DOHH2 (cell line): ENCODE results near the gene NKD1.

Source experiments
- H3F3A ChIP-seq: fragments of 200-600 bp; sonication (generic), shearing (Covaris generic); 2 replicates; pipeline ENCODE4 v1.6.0; 2016; ENCODE audit warnings: antibody characterized with exemption, mild to moderate bottlenecking; ENCODE audit not compliant: control insufficient read depth, insufficient read depth
- H3K27ac ChIP-seq: fragments of 200-600 bp; sonication (generic); 2 replicates; pipeline ENCODE4 v1.5.1; 2014; ENCODE audit warnings: low read depth, mild to moderate bottlenecking, low read length, moderate library complexity
- H3K27me3 ChIP-seq: fragments of 200-600 bp; sonication (generic); 2 replicates; pipeline ENCODE4 v1.6.1; 2014; ENCODE audit warnings: mild to moderate bottlenecking, low read length, mixed read lengths; ENCODE audit not compliant: control insufficient read depth
- H3K36me3 ChIP-seq: fragments of 200-600 bp; sonication (generic); 2 replicates; pipeline ENCODE4 v1.6.1; 2014; ENCODE audit warnings: mild to moderate bottlenecking, low read length, moderate library complexity, mixed read lengths; ENCODE audit not compliant: control insufficient read depth
- H3K4me1 ChIP-seq: fragments of 200-600 bp; sonication (generic); 2 replicates; pipeline ENCODE4 v1.6.1; 2014; ENCODE audit warnings: mild to moderate bottlenecking, low read length, mixed read lengths; ENCODE audit not compliant: control insufficient read depth
- H3K4me2 ChIP-seq: fragments of 200-600 bp; sonication (generic); 2 replicates; pipeline ENCODE4 v1.6.0; 2014; ENCODE audit warnings: mild to moderate bottlenecking, low read length, moderate library complexity
- H3K4me3 ChIP-seq: fragments of 200-600 bp; sonication (generic); 2 replicates; pipeline ENCODE4 v1.5.1; 2014; ENCODE audit warnings: mild to moderate bottlenecking, low read length, mixed read lengths
- H3K79me2 ChIP-seq: fragments of 200-600 bp; sonication (generic); 2 replicates; pipeline ENCODE4 v1.6.1; 2014; ENCODE audit warnings: mild to moderate bottlenecking, low read length, mixed read lengths; ENCODE audit not compliant: control insufficient read depth
- H3K9me2 ChIP-seq: fragments of 200-600 bp; sonication (generic); replicated peaks from 2 replicates; pipeline ENCODE4 v1.6.1; 2014; ENCODE audit warnings: mild to moderate bottlenecking, low read length, mixed read lengths; ENCODE audit not compliant: control insufficient read depth
- H3K9me3 ChIP-seq: fragments of 200-600 bp; sonication (generic); 2 replicates; pipeline ENCODE4 v1.6.1; 2014; ENCODE audit warnings: antibody characterized with exemption, low read length, mixed read lengths; ENCODE audit not compliant: control insufficient read depth, insufficient read depth
- H4K20me1 ChIP-seq: fragments of 200-600 bp; sonication (generic); 2 replicates; pipeline ENCODE4 v1.6.0; 2014; ENCODE audit warnings: low read depth, mild to moderate bottlenecking, antibody characterized with exemption, low read length, moderate library complexity; ENCODE audit not compliant: control insufficient read depth, insufficient read depth
- EZH2phosphoT487 ChIP-seq: fragments of 200-600 bp; sonication (generic); IDR thresholded peaks from 2 replicates; pipeline ENCODE4 v1.6.1; 2017; ENCODE audit warnings: borderline replicate concordance, mild to moderate bottlenecking, antibody characterized with exemption, low read length, moderate library complexity, mixed read lengths
- TF ChIP-seq, protein P1 (sequence below): fragments of 200-600 bp; sonication (generic); IDR thresholded peaks from one replicate; pipeline ENCODE4 v1.5.1; 2014; ENCODE audit warnings: antibody characterized with exemption, mild to moderate bottlenecking, low read depth, low read length; ENCODE audit not compliant: poor library complexity, severe bottlenecking

The NKD1 gene

DNA sequence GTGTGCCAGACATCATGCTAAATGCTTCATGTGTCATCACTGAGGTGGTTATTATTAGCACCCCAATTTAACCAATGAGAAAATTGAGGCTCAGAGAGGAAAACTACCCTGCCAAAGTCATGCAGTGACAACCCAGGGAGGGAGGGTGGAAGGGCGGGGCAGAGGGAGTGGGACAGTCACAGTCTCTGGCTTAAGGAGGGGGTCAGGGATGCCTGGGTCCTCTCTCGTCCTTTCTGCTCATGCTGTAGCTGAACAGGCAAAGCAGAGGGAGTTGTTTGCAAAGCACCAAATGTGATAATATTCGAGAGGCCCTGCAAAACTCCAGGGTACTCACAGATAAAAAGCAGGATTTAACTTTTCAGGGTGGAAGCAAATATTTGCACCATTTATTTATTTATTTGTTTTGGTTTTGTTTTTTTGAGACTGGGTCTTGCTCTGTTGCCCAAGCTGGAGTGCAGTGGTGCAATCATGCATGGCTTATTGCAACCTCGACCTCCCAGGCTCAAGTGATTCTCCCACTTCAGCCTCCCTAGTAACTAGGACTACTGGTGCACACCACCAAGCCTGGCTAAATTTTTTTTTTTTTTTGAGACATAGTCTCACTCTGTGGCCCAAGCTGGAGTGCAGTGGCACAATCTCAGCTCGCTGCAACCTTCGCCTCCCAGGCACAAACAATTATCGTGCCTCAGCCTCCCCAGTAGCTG lies 47.9 kb upstream of the NKD1 start:
- Histone ChIP-seq H3K27me3 (no peaks in the 10 kb centered on the region), H3K27ac (no peak overlapping the region), H3K9me3 (no peaks in the 10 kb centered on the region), H3K4me1 (no peaks in the 10 kb centered on the region), H3K79me2 (no peaks in the 10 kb centered on the region), H3F3A (no peaks in the 10 kb centered on the region), H3K36me3 (no peaks in the 10 kb centered on the region), H3K4me3 (no peak overlapping the region), H4K20me1 (no peaks in the 10 kb centered on the region), H3K9me2 (no peaks in the 10 kb centered on the region), H3K4me2 (no peak overlapping the region)
- TF ChIP-seq, protein P1, sequence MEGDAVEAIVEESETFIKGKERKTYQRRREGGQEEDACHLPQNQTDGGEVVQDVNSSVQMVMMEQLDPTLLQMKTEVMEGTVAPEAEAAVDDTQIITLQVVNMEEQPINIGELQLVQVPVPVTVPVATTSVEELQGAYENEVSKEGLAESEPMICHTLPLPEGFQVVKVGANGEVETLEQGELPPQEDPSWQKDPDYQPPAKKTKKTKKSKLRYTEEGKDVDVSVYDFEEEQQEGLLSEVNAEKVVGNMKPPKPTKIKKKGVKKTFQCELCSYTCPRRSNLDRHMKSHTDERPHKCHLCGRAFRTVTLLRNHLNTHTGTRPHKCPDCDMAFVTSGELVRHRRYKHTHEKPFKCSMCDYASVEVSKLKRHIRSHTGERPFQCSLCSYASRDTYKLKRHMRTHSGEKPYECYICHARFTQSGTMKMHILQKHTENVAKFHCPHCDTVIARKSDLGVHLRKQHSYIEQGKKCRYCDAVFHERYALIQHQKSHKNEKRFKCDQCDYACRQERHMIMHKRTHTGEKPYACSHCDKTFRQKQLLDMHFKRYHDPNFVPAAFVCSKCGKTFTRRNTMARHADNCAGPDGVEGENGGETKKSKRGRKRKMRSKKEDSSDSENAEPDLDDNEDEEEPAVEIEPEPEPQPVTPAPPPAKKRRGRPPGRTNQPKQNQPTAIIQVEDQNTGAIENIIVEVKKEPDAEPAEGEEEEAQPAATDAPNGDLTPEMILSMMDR, result no peak
- TF ChIP-seq EZH2phosphoT487, result no peak

DNA sequence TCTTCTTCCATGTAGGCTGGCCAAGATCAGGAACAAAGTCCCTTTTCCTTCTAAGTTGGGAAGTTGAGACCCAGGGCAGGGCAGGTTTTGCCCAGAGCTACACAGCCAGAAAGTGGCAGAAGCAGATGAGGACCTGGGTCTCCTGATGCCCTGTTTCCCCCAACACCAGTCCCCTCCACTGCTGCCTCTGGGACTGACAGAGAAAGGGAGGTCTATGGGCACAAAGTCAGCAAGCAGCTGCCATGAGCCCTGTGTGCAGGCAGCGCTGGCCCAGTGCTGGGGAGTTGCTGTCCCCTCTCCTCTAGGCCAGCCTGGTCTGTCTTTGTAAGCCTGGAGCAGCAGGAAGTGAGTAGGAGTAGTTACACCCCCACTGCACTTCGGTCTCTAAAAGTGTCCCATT lies 46.9 kb upstream of the NKD1 start:
- no peak overlapping the region for H3K27ac ChIP-seq
- H3K9me3 ChIP-seq, result no peaks in the 10 kb centered on the region
- no peaks in the 10 kb centered on the region for H3K79me2 ChIP-seq
- TF ChIP-seq, protein P1, result no peak
- no peak for TF ChIP-seq EZH2phosphoT487
- no peaks in the 10 kb centered on the region for H3F3A ChIP-seq
- no peaks in the 10 kb centered on the region for H3K36me3 ChIP-seq
- no peaks in the 10 kb centered on the region for H3K9me2 ChIP-seq
- H3K27me3 ChIP-seq, result no peaks in the 10 kb centered on the region
- no peaks in the 10 kb centered on the region for H4K20me1 ChIP-seq
- H3K4me2 ChIP-seq, result no peak overlapping the region
- no peak overlapping the region for H3K4me3 ChIP-seq
- H3K4me1 ChIP-seq, result no peaks in the 10 kb centered on the region

DNA sequence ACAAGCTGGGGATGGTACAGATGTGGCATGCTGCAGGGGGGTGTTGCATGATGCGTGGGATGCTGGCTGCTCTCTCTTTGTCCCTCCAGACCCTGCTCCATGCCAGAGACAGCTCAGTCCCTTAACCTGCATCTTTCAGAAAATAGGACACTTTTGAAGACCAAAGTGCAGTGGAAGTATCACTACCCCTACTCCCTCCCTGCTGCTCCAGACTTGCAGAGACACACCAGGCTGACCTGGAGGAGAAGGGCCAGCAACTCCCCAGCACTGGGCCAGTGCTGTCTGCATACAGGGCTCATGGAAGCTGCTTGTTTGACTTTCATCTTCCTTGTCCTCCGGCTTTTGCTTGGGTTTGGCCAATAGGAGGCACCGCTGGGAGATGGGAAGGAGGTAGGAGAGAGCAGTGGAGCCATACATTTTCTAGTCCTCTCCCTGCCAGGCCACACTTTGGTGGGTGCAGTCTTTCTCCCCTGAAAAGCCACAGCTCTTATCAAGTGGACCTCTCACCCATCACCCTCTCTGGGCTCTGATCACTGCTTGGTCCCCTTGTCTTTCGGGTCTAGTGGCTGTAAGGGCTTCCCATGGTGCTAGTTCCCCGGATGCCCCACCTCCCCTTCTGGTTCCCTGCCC lies 46.1 kb upstream of the NKD1 start:
- Histone ChIP-seq H3K4me1 (no peaks in the 10 kb centered on the region), H3K4me3 (no peak overlapping the region), H3K79me2 (no peaks in the 10 kb centered on the region), H4K20me1 (no peaks in the 10 kb centered on the region), H3K9me3 (no peaks in the 10 kb centered on the region), H3K27me3 (no peaks in the 10 kb centered on the region), H3K27ac (no peak overlapping the region), H3K36me3 (no peaks in the 10 kb centered on the region), H3K9me2 (no peaks in the 10 kb centered on the region), H3K4me2 (no peak overlapping the region), H3F3A (no peaks in the 10 kb centered on the region)
- no peak for TF ChIP-seq EZH2phosphoT487
- TF ChIP-seq, protein P1, result no peak
